H1 (cell line): ENCODE data around the gene STEAP3. TPM values are rescaled to one million over a fixed set of nuclear protein-coding genes. Genes with fewer than 3 reads are reported as not detected.

Experiments used
- RFX5 ChIP-seq: IDR thresholded peaks from 2 replicates; pipeline ENCODE4 v1.6.1; 2011; ENCODE audit warnings: low read depth, low read length, improper control_type of control experiment, borderline replicate concordance
- polyA plus RNA-seq, 7 experiments: library from polyadenylated mRNA; depleted of rRNA in 3 of 7; stranded (reverse) in 5 of 7; unstranded in 2 of 7; fragments of >200 nt in 5 of 7; fragments of 200-250 nt in 2 of 7; gene quantifications; 1 replicate in 5 of 7; 2 replicates in 1 of 7; 4 replicates in 1 of 7; pipeline versions ENCODE4 v1.2.1 to v1.2.3, GENCODE V29; 2011 to 2013; ENCODE audit warnings: missing spikeins in 2 of 7, mixed read lengths in 2 of 7
- total RNA-seq: library from RNA; stranded (reverse); fragmentation: NEBNext Ultra II Directional; extraction: Animal tissue kit (Norgen Biotek cat#: 25700); gene quantifications from 2 replicates; pipeline ENCODE4 v1.2.1, GENCODE V29; 2021
- TF ChIP-seq, protein P1 (sequence below): IDR thresholded peaks from 2 replicates; pipeline ENCODE4 v1.6.1; 2011; ENCODE audit warnings: low read depth, mild to moderate bottlenecking, low read length; ENCODE audit not compliant: insufficient read depth

Gene STEAP3
- total and polyA plus RNA-seq, 2 of the 8 experiments (the other 6 are each of a cell fraction or from before 2014, with no cell fraction given) = 21.7 to 27.9 TPM

DNA sequence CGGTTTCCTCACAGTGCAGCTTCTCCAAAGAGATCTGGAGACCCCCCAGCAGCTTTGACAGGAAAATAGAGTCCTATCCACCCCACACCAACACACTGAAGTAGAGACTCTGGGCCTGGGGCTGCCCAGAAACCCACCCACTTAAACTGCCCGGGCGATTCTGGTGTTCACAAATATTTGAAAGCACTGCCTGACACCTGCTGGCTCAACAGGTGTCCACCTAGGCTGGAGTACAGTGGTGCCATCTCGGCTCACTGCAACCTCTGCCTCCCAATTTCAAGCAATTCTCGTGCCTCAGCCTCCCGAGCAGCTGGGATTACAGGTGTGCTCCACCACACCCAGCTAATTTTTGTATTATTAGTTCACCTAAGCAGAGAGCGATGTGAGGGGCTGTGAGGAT lies 5.3 kb downstream of the STEAP3 start (continued):
- no peak for TF ChIP-seq RFX5
- TF ChIP-seq, protein P1, sequence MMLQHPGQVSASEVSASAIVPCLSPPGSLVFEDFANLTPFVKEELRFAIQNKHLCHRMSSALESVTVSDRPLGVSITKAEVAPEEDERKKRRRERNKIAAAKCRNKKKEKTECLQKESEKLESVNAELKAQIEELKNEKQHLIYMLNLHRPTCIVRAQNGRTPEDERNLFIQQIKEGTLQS = no peak
- TF ChIP-seq, all 59 proteins: peak for 0
